KOPT-K1 (cell line): ENCODE measurements around the gene NKIRAS2.
"Not testable (repeated sequence)": the region's sequence is repeated elsewhere in the genome, so short reads cannot be mapped to it uniquely, and the experiment has no call there.

Experiments used
- H3K27ac ChIP-seq: fragments of 200-600 bp; sonication (generic); 2 replicates; pipeline ENCODE4 v1.5.1; 2016; ENCODE audit warnings: antibody characterized with exemption, mild to moderate bottlenecking, low read depth, low read length; ENCODE audit not compliant: poor library complexity, severe bottlenecking
- H3K36me3 ChIP-seq: fragments of 200-600 bp; sonication (generic); 2 replicates; pipeline ENCODE4 v1.5.1; 2017; ENCODE audit warnings: antibody characterized with exemption, mild to moderate bottlenecking, low read length, moderate library complexity; ENCODE audit not compliant: insufficient read depth
- H3K9me3 ChIP-seq: fragments of 200-600 bp; sonication (generic); 2 replicates; pipeline ENCODE4 v1.5.1; 2017; ENCODE audit warnings: antibody characterized with exemption, low read length, mild to moderate bottlenecking; ENCODE audit not compliant: insufficient read depth, poor library complexity, severe bottlenecking

Gene NKIRAS2

DNA sequence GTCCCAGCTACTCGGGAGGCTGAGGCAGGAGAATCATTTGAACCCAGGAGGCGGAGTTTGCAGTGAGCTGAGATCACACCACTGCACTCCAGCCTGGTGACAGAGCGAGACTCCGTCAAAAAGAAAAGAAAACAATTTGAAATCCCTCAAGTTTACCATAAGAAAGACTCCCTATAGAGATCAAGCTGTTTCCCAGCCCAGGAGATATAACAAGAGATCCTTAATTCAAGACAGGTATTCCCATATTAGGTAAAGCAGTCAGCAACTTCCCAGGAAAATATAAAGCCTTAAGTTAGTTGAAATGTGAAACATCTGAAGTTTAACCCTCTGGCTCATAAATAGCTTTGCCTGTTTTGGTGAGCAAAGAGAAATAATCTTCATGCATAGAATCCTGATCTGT, 7.5 kb upstream of the NKIRAS2 start:
- H3K27ac ChIP-seq, H3K9me3 ChIP-seq: not testable (repeated sequence)
- H3K36me3 ChIP-seq: peaks cover 44% of the 10 kb centered on the region

DNA sequence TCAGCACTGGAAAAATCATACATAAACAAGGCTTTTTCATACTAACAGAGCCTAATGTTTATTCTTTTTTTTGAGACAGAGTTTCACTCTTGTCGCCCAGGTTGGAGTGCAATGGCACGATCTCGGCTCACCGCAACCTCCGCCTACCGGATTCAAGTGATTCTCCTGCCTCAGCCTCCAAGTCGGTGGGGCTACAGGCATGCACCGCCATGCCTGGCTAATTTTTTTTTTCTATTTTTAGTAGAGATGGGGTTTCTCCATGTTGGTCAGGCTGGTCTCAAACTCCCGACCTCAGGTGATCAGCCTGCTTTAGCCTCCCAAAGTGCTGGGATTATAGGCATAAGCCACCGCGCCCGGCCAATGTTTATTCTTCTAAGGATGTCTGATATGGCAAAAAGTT, 6.2 kb upstream of the NKIRAS2 start:
- peaks cover 41% of the 10 kb centered on the region for H3K36me3 ChIP-seq
- not testable (repeated sequence) for H3K9me3 ChIP-seq, H3K27ac ChIP-seq

GRCh38 chr17:42016411-42016831, 3.5 kb upstream of the NKIRAS2 start:
- Histone ChIP-seq H3K36me3 (peaks cover 21% of the 10 kb centered on the region), H3K27ac (peak overlapping the region; percentile 94), H3K9me3 (no peaks in the 10 kb centered on the region)

DNA sequence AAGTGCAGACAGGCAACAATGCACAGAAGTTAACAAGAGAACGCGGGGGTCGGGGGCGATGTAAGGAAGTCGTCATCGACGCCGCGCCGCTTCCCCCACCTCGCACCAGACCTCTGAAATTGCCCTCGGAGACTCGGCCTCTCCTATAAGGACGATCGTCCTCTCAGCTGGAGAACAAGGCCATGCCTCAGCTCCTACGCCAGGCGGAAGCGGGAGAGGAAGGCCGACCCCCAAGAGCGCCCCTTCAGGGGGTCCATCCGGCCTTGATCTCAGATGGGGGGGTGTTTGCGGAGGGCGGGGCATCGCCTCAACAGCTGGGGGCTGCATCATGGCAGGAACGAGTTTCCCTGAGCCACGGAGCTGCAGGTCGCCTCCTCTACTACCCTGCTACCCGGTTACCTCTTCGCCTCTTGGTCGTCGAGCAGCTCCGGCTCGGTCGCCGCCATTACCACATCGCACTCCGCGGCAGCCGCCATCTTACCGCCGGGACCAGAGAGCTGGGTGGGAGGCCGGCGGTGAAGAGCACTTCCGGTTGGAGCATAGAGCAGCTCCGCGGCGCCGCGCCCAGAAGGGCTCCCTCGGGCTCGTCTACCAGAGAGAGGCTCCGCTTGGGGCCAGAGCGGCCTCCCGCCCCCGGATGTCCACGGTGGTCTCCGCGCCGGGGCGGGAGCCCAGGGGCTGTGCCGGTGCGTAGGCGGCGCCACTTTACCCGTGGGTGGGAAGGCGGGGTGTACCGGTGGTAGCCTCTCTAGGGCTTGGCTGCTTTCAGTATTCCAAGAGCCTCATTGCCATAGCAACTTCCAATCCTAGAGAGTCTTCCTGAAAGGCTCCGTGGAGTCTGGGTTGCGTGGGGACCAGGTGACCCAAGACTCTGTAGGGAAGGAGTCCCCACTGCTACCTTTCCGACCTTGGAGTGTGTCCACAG, 2.7 kb upstream of the NKIRAS2 start, which contains the start of gene DNAJC7:
TSS of gene DNAJC7 (minus strand) at position 499 of the 925 bp plus-strand sequence. CDS start at position 476, 23 bp downstream.
- H3K9me3 ChIP-seq: no peaks in the 10 kb centered on the region
- peaks cover 21% of the 10 kb centered on the region for H3K36me3 ChIP-seq
- peak within 1 kb of the TSS; percentile 94 for H3K27ac ChIP-seq

GRCh38 chr17:42017866-42018200, 2.1 kb upstream of the NKIRAS2 start:
- H3K9me3 ChIP-seq: no peaks in the 10 kb centered on the region
- H3K36me3 ChIP-seq: peaks cover 27% of the 10 kb centered on the region
- peak overlapping the region; percentile 94 for H3K27ac ChIP-seq

DNA sequence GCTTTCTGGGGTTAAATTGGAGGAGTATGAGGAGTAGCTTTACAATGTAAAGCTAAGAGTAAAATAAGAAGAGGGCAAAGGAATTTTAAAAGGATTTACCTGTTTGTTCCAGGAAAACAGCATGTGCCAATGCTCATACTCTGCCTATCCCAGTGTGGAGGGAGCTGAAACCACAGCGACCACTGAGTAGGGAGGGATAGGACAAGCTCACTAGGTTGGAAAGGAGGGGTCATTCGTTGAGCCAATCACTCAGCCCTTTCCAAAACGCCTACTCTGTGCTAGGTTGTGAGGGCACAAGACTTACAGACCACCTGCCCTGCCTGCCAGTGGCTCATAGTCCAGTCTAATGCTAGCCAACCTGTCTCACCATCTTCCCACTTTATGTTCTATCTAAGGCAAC, 1.6 kb upstream of the NKIRAS2 start:
- H3K9me3 ChIP-seq: no peaks in the 10 kb centered on the region
- peaks cover 30% of the 10 kb centered on the region for H3K36me3 ChIP-seq
- H3K27ac ChIP-seq: peak overlapping the region; percentile 94

DNA sequence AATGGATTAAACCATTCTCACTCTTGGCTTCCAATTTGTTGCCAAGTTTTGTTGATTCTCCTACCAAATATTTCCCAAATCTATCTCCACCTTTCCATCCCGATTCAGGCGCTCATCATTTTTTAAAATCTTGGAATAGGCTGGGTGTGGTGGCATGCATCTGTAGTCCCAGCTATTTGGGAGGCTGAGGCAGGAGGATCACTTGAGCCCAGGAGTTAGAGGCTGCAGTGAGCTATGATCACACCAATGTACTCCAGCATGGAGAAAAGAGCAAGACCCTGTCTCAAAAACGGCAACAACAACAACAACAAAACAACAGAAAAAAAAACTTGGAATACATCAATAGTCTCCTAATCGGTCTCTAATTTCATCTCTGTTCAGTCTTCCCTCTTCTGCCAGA, 902 bp upstream of the NKIRAS2 start:
- no peaks in the 10 kb centered on the region for H3K9me3 ChIP-seq
- H3K36me3 ChIP-seq: peaks cover 32% of the 10 kb centered on the region
- no peak overlapping the region for H3K27ac ChIP-seq

- H3K27ac ChIP-seq: peak overlapping the region; percentile 76
- H3K36me3 ChIP-seq: peaks cover 39% of the 10 kb centered on the region
- not testable (repeated sequence) for H3K9me3 ChIP-seq
Observed at GRCh38 chr17:42020845-42021244, 955 bp downstream of the NKIRAS2 start.

- Histone ChIP-seq H3K36me3 (peaks cover 39% of the 10 kb centered on the region), H3K9me3 (no peaks in the 10 kb centered on the region), H3K27ac (no peak overlapping the region)
Observed at GRCh38 chr17:42023524-42024349, 3.8 kb downstream of the NKIRAS2 start.

- Histone ChIP-seq H3K9me3 (no peaks in the 10 kb centered on the region), H3K36me3 (peaks cover 39% of the 10 kb centered on the region), H3K27ac (no peak overlapping the region)
Observed at GRCh38 chr17:42025191-42025579, 5.3 kb downstream of the NKIRAS2 start.

GRCh38 chr17:42025936-42026335, 6.0 kb downstream of the NKIRAS2 start:
- Histone ChIP-seq H3K27ac (no peak overlapping the region), H3K9me3 (no peaks in the 10 kb centered on the region), H3K36me3 (peaks cover 39% of the 10 kb centered on the region)

DNA sequence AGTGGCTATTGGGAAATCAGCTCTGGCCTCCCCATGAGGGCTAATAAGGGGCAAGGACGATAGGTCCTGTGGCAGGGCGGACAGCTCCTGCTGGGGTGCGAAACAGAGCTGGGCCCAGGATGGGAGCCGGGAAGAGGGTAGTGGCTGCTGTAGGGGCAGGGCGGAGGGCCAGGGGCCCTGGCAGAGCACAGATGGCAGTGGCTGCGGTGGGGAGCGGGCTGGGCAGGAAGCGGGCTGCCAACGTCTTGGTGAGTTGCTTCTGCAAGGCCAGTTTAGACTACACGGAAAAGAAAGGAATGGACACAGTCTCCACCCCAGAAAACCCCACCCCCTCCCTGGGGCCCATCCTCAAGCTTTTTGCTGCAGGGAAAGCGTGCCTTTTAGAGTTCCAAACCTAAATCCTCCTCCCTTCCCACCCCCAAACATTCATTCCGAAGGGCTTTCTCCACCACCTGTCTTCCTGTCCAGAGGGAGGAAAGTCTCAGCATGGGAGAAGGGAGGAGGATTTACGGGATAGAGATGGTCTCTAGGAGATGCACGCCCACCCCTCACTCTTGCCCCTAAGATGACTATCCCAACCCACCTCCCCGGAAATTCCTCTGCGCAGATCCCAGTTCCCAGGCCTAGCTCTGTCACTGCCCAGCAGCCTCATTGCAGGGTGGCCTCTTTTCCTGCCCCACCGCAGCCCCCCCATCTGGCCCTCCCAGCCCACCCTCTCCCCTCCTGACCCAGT, 7.1 kb downstream of the NKIRAS2 start:
- H3K36me3 ChIP-seq: peaks cover 34% of the 10 kb centered on the region
- no peak overlapping the region for H3K27ac ChIP-seq
- H3K9me3 ChIP-seq: no peaks in the 10 kb centered on the region

DNA sequence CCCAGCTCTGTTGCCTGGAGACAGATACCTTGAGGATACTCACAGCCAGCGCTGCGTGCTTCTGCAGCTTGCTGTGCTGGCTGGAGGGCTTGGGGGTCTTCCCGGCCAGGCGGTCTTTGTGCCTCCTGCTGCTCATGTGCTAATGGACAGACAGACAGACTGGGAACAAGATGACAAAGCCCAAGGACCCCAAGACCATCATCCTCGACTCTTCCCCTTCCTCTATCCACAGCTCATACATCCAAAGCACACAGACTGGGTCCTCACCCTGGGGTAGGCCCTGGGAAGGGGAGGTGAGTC, 7.7 kb downstream of the NKIRAS2 start:
- Histone ChIP-seq H3K27ac (peak overlapping the region; percentile 2), H3K36me3 (peaks cover 28% of the 10 kb centered on the region), H3K9me3 (no peaks in the 10 kb centered on the region)

DNA sequence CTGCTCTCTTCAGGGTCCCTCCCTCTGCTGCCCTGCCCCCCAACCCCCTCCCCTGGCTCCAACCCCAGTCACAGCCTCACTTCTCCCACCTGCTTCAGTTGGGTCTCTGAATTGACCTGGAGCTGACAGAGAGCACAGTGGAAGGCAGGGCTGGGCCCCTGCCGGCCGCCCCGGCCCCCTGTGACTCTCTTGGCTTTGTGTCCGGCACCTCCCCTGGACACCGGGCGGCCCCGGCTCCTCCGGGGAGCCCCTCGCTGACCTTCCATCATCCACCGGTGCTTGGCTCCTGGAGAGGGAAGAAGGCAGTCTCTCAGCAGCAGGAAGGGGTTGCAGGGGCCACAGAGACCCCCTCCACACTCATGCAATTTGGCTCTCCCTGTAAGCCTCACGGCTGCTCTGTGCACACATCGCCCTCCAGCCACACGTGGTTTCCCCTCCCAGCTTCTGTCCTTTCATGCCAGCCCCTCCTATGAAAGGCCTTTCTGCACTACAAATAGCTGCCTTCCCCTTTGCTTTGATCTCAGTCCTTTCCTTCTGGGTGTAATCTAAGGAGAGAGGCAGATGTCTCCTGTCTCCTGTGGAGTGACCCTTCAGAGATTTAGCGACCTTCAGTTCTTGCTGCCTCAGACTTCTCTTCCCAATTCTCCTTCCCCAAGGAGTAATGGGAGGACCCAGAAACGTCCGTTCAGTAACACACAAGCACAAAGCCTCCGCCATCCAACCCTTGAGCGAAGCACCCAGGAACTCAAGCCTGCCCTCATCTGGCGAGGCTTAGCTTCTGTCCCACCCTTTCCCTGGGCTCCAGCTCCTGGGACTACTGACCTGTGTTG, 8.3 kb downstream of the NKIRAS2 start:
- H3K36me3 ChIP-seq: peaks cover 22% of the 10 kb centered on the region
- H3K9me3 ChIP-seq: no peaks in the 10 kb centered on the region
- peak overlapping the region; percentile 2 for H3K27ac ChIP-seq
